K562 (cell line): ENCODE measurements around the gene BAHD1. TPM values are rescaled to one million over a fixed set of nuclear protein-coding genes. Genes with fewer than 3 reads are reported as not detected.

Source experiments
- ATAC-seq: fragments of 200-7000 bp; cut with Tn5 transposase; 3 replicates; pipeline ENCODE4 v1.9.1; 2020; ENCODE audit warnings: moderate library complexity
- BruUV-seq: library from RNA; stranded (reverse); fragments of 400-500 nt; replicated peaks from 2 replicates; lab custom pipeline; 2021; lab: Mats Ljungman, UMichigan
- CTCF ChIA-PET: fragments of 300-600 bp; formaldehyde crosslinking; extraction: SDS; loops from one replicate; lab custom pipeline; 2021; ENCODE audit warnings: low intra/inter-chr PET ratio; lab: Yijun Ruan, JAX
- POLR2A ChIA-PET: fragments of 300-600, 350-650 bp; sonication (Branson Sonifier 250); formaldehyde crosslinking; extraction: SDS; loops from one replicate; lab custom pipeline; 2021; ENCODE audit warnings: antibody characterized with exemption, inconsistent platforms; lab: Yijun Ruan, JAX
- DNase-seq, 4 experiments: peaks; one replicate each; pipeline versions ENCODE4 v3.0.0 to v3.0.0-alpha.2; 2011 to 2018; ENCODE audit warnings: low spot score in 3 of 4, mixed read lengths in 3 of 4; ENCODE audit errors: extremely low read depth in 1 of 4
- FAIRE-seq: peaks from 2 replicates; lab custom pipeline; 2011; peaks lifted over from hg19 to GRCh38; lab: Jason Lieb, UNC
- H2AFZ ChIP-seq: 2 replicates; pipeline ENCODE4 v1.6.0; 2011; ENCODE audit warnings: low read depth, low read length, control low read depth, inconsistent platforms
- H3K27ac ChIP-seq: fragments of 200-600 bp; 3 replicates; pipeline ENCODE4 v1.8.0; 2011; ENCODE audit warnings: low read depth, mild to moderate bottlenecking, control low read depth, inconsistent platforms, low read length, moderate library complexity, mixed read lengths; ENCODE audit errors: extremely low read depth
- H3K27me3 ChIP-seq, 2 experiments: fragments of 300-600 bp in 1 of 2; 2 replicates in 1 of 2; 3 replicates in 1 of 2; pipeline versions ENCODE4 v1.6.0 to v1.8.0; 2011; ENCODE audit warnings: inconsistent platforms in 2 of 2, low read length in 2 of 2, mild to moderate bottlenecking in 1 of 2, mixed read lengths in 1 of 2, moderate library complexity in 1 of 2; ENCODE audit not compliant: control insufficient read depth in 2 of 2, insufficient read depth in 2 of 2
- H3K36me3 ChIP-seq: fragments of 300-600 bp; 3 replicates; pipeline ENCODE4 v1.8.0; 2011; ENCODE audit warnings: mild to moderate bottlenecking, low read length, inconsistent platforms; ENCODE audit not compliant: control insufficient read depth, insufficient read depth
- H3K4me1 ChIP-seq, 2 experiments: fragments of 200-600 bp in 1 of 2; replicated peaks in 1 of 2; 2 replicates in 1 of 2; 3 replicates in 1 of 2; pipeline versions ENCODE4 v1.5.1 to v1.8.0; 2011; ENCODE audit warnings: inconsistent platforms in 2 of 2, low read length in 2 of 2, mild to moderate bottlenecking in 1 of 2, mixed read lengths in 1 of 2, moderate library complexity in 1 of 2; ENCODE audit not compliant: control insufficient read depth in 2 of 2, insufficient read depth in 2 of 2
- H3K4me2 ChIP-seq: 2 replicates; pipeline ENCODE4 v1.6.1; 2011; ENCODE audit warnings: low read length, control low read depth, inconsistent platforms, mixed read lengths; ENCODE audit not compliant: insufficient read depth
- H3K4me3 ChIP-seq: fragments of 200-600 bp; sonication (generic), shearing (Covaris generic); 2 replicates; pipeline ENCODE4 v1.5.1; 2016; ENCODE audit warnings: control low read depth, inconsistent platforms
- H3K79me2 ChIP-seq: fragments of 200-600 bp; 3 replicates; pipeline ENCODE4 v1.8.0; 2011; ENCODE audit warnings: low read length, inconsistent platforms; ENCODE audit not compliant: control insufficient read depth, insufficient read depth
- H3K9ac ChIP-seq, 2 experiments: 2 replicates each; pipeline versions ENCODE4 v1.6.0 to v1.6.1; 2011; ENCODE audit warnings: low read depth in 2 of 2, low read length in 2 of 2, control low read depth in 1 of 2, inconsistent platforms in 1 of 2, mild to moderate bottlenecking in 1 of 2, mixed read lengths in 1 of 2; ENCODE audit not compliant: insufficient read depth in 1 of 2
- H3K9me1 ChIP-seq: one replicate; pipeline ENCODE4 v1.6.0; 2011; ENCODE audit warnings: inconsistent platforms, mild to moderate bottlenecking, low read length, moderate library complexity; ENCODE audit not compliant: control insufficient read depth, insufficient read depth
- H3K9me3 ChIP-seq: replicated peaks from 2 replicates; pipeline ENCODE4 v1.5.1; 2011; ENCODE audit warnings: low read depth, low read length, inconsistent platforms; ENCODE audit not compliant: control insufficient read depth, insufficient read depth
- H4K20me1 ChIP-seq: replicated peaks from 2 replicates; pipeline ENCODE4 v1.6.1; 2011; ENCODE audit warnings: low read length, inconsistent platforms, mixed read lengths; ENCODE audit not compliant: control insufficient read depth, insufficient read depth
- ATF3 ChIP-seq, 2 experiments: fragments of 450-650 bp in 1 of 2; sonication (generic) in 1 of 2; formaldehyde crosslinking in 1 of 2; IDR thresholded peaks in 1 of 2; conservative IDR thresholded peaks in 1 of 2; 2 replicates each; pipeline versions ENCODE4 v1.6.1 to v1.8.1; 2016 to 2023; ENCODE audit warnings: mild to moderate bottlenecking in 2 of 2, moderate library complexity in 2 of 2, inconsistent platforms in 1 of 2, missing genetic modification reagents in 1 of 2
- JUND ChIP-seq, 2 experiments: IDR thresholded peaks; 2 replicates in 1 of 2; 3 replicates in 1 of 2; pipeline ENCODE4 v1.6.1; 2011; ENCODE audit warnings: borderline replicate concordance in 2 of 2, low read depth in 2 of 2, low read length in 2 of 2, improper control_type of control experiment in 1 of 2, missing biosample characterization in 1 of 2, missing genetic modification characterization in 1 of 2, missing genetic modification reagents in 1 of 2
- MEF2A ChIP-seq: IDR thresholded peaks from 2 replicates; pipeline ENCODE4 v1.6.1; 2011; ENCODE audit warnings: low read depth, mild to moderate bottlenecking, low read length, moderate library complexity; ENCODE audit not compliant: control insufficient read depth
- MNT ChIP-seq, 2 experiments: fragments of 450-650 bp; conservative IDR thresholded peaks; 2 replicates each; pipeline ENCODE4 v1.6.1; 2017; ENCODE audit warnings: mild to moderate bottlenecking in 2 of 2, moderate library complexity in 2 of 2
- NFYB ChIP-seq: IDR thresholded peaks from 2 replicates; pipeline ENCODE4 v1.6.1; 2011; ENCODE audit warnings: mild to moderate bottlenecking, moderate library complexity; ENCODE audit not compliant: insufficient read length; ENCODE audit errors: extremely low read depth
- WGBS: fragments of 100-300 bp; shearing (Covaris generic); methylation state at CpG from one replicate; pipeline ENCODE4 v1.1.6; 2016; ENCODE audit warnings: low coverage, mixed read lengths; ENCODE audit not compliant: insufficient coverage; ENCODE audit errors: missing lambda C conversion rate; 5-methylcytosine and 5-hydroxymethylcytosine counted together
- in situ Hi-C: fragments of 300-500 bp; cut with MboI; formaldehyde crosslinking; loops from 4 replicates; pipeline ENCODE4 v1.15.0; 2018; ENCODE audit warnings: inconsistent platforms, mixed read lengths
- intact Hi-C: fragments of 100-400 bp; cut with micrococcal nuclease; formaldehyde crosslinking; loops from 2 replicates; pipeline ENCODE4 v1.14.2; 2022
- polyA plus RNA-seq, 8 experiments: library from polyadenylated mRNA; depleted of rRNA in 4 of 8; stranded (reverse) in 5 of 8; unstranded in 3 of 8; fragments of >200 nt; fragmentation: Nextera tagmentation in 2 of 8; fragmentation: Illumina TruSeq in 1 of 8; extraction: Ambion mirVana in 2 of 8; extraction: Trizol in 1 of 8; gene quantifications; 2 replicates each; pipeline versions ENCODE4 v1.2.1 to v1.2.3, GENCODE V29; 2011 to 2014; ENCODE audit warnings: inconsistent platforms in 1 of 8, missing spikeins in 1 of 8
- total RNA-seq, 7 experiments: library from RNA; depleted of rRNA in 6 of 7; stranded (reverse); fragments of >200 nt in 6 of 7; fragmentation: Illumina TruSeq in 2 of 7; extraction: Trizol in 2 of 7; gene quantifications; 2 replicates each; pipeline versions ENCODE4 v1.2.1 to v1.2.3, GENCODE V29; 2011 to 2021; ENCODE audit warnings: low replicate concordance in 1 of 7

BAHD1 gene
- total and polyA plus RNA-seq, 9 of the 15 experiments (the other 6 are each of a cell fraction or from before 2014, with no cell fraction given), result 0.55 to 38.5 (median 11.5) TPM

GRCh38 chr15:40513609-40514008 lies 72.9 kb downstream of the BAHD1 start:
- intact Hi-C loops (loop anchor here (10.0 kb wide), 1 partner anchor 271 kb away; no protein-coding TSS in a partner anchor), in situ Hi-C loops (no loop called here)
- FAIRE-seq (peak; percentile 11), DNase-seq (peak in 1 of 4 experiments; percentile 34), ATAC-seq (no peak)
- Histone ChIP-seq H3K9me3 (no peaks in the 10 kb centered on the region), H3K4me2 (no peak overlapping the region), H3K9ac (peak overlapping the region in 1 of 2 experiments; percentile 24; a peak in 1 of 4 replicates), H2AFZ (no peak overlapping the region), H3K4me3 (no peak overlapping the region), H3K27ac (no peak overlapping the region), H3K9me1 (peaks cover 4% of the 10 kb centered on the region), H4K20me1 (no peaks in the 10 kb centered on the region), H3K79me2 (no peaks in the 10 kb centered on the region), H3K4me1 (peaks cover 13 to 21% of the 10 kb centered on the region in 2 experiments), H3K36me3 (no peaks in the 10 kb centered on the region), H3K27me3 (no peaks in the 10 kb centered on the region)
- no peak for TF ChIP-seq MNT (conservative IDR thresholded peaks at IDR 0.05)
- TF ChIP-seq ATF3 (IDR thresholded peaks at IDR 0.05), result peak; percentile 61
- no peak for TF ChIP-seq ATF3 (CRISPR knock-in tag; conservative IDR thresholded peaks at IDR 0.05)
- TF ChIP-seq NFYB, result peak; percentile 36
- peak; percentile 26; the same call in 1 of the 2 replicates for TF ChIP-seq MEF2A
- peak; percentile 21; the same call in 1 of the 2 replicates for TF ChIP-seq JUND (IDR thresholded peaks at IDR 0.05; ENCODE audit: borderline replicate concordance, low read depth, low read length)
- TF ChIP-seq JUND (tag; IDR thresholded peaks at IDR 0.05; ENCODE audit: borderline replicate concordance, low read depth, low read length), result no peak; the same call in 2 of the 3 replicates
- POLR2A ChIA-PET, result interaction anchor here (0.7 kb wide), 1 partner anchor 82 kb away, joined by 3 read pairs; no protein-coding TSS in a partner anchor
- BruUV-seq, result no TSS peak
- CTCF ChIA-PET, result no interaction called here
- 51% methylated on average over 5 of the region's 5 CpGs for WGBS
